Measurements from ENCODE around the gene HRNR. TPM values are rescaled to one million over a fixed set of nuclear protein-coding genes. Genes with fewer than 3 reads are reported as not detected.
"Not testable (repeated sequence)": the region's sequence is repeated elsewhere in the genome, so short reads cannot be mapped to it uniquely, and the experiment has no call there.

The HRNR gene
- polyA plus RNA-seq, 6 donors from 2014 or later, result not detected

GRCh38 chr1:152215604-152216003, 8.4 kb downstream of the HRNR start:
- not testable (repeated sequence) for H3K4me1 Mint-ChIP-seq; H3K36me3 Mint-ChIP-seq; DNase-seq; H3K27ac Mint-ChIP-seq; H3K4me3 Mint-ChIP-seq; H3K9me3 Mint-ChIP-seq; ATAC-seq (ENCODE audit: low read depth in 2 of 2)
- peaks cover 5 to 10% (median 7%) of the 10 kb centered on the region in 3 donors for H3K27me3 Mint-ChIP-seq

- H3K36me3 Mint-ChIP-seq; H3K4me3 Mint-ChIP-seq; ATAC-seq (ENCODE audit: low read depth in 2 of 2); H3K4me1 Mint-ChIP-seq; H3K27me3 Mint-ChIP-seq; DNase-seq; H3K27ac Mint-ChIP-seq; H3K9me3 Mint-ChIP-seq: not testable (repeated sequence)
Measured at GRCh38 chr1:152214911-152215310, 9.1 kb downstream of the HRNR start.

GRCh38 chr1:152198982-152199381, 25.0 kb downstream of the HRNR start:
- no peak for DNase-seq
- Mint-ChIP-seq H3K4me3 (no peak overlapping the region), H3K9me3 (peaks cover 0 to 10% (median 5%) of the 10 kb centered on the region in 7 donors), H3K36me3 (peaks cover 0 to 13% of the 10 kb centered on the region in 2 donors), H3K27me3 (peaks cover 12 to 18% (median 17%) of the 10 kb centered on the region in 3 donors), H3K27ac (no peak overlapping the region), H3K4me1 (no peaks in the 10 kb centered on the region)
- no peak for ATAC-seq (ENCODE audit: low read depth in 2 of 2)

GRCh38 chr1:152197361-152197941, 26.5 kb downstream of the HRNR start:
- Mint-ChIP-seq H3K4me3 (no peak overlapping the region), H3K27ac (no peak overlapping the region), H3K27me3 (peaks cover 12 to 18% (median 17%) of the 10 kb centered on the region in 3 donors), H3K4me1 (no peaks in the 10 kb centered on the region), H3K9me3 (peaks cover 0 to 10% (median 5%) of the 10 kb centered on the region in 7 donors), H3K36me3 (peaks cover 0 to 13% of the 10 kb centered on the region in 2 donors)
- ATAC-seq (ENCODE audit: low read depth in 2 of 2) (no peak), DNase-seq (no peak)

GRCh38 chr1:152191711-152192110, 32.3 kb downstream of the HRNR start:
- Mint-ChIP-seq H3K36me3 (no peaks in the 10 kb centered on the region), H3K4me3 (no peak overlapping the region), H3K9me3 (no peaks in the 10 kb centered on the region), H3K27me3 (peaks cover 0 to 10% (median 0%) of the 10 kb centered on the region in 3 donors), H3K27ac (no peak overlapping the region), H3K4me1 (peaks cover 4 to 9% (median 6%) of the 10 kb centered on the region in 3 donors)
- ATAC-seq (ENCODE audit: low read depth in 2 of 2), result no peak
- no peak for DNase-seq

GRCh38 chr1:152191260-152191659, 32.7 kb downstream of the HRNR start:
- Mint-ChIP-seq H3K36me3 (no peaks in the 10 kb centered on the region), H3K27me3 (peaks cover 0 to 14% (median 0%) of the 10 kb centered on the region in 3 donors), H3K27ac (no peak overlapping the region), H3K4me3 (no peak overlapping the region), H3K4me1 (peaks cover 4 to 9% (median 6%) of the 10 kb centered on the region in 3 donors), H3K9me3 (no peaks in the 10 kb centered on the region)
- no peak for ATAC-seq (ENCODE audit: low read depth in 2 of 2)
- no peak for DNase-seq

- Mint-ChIP-seq H3K4me3 (no peak overlapping the region), H3K4me1 (peaks cover 4 to 9% (median 6%) of the 10 kb centered on the region in 3 donors)
- ATAC-seq (ENCODE audit: low read depth in 2 of 2), result no peak
Measured at GRCh38 chr1:152190589-152190988, 33.4 kb downstream of the HRNR start.

GRCh38 chr1:152189657-152190442, 34.1 kb downstream of the HRNR start:
- peak overlapping the region in 3 of 6 donors; percentile 35 to 61 (median 59) for H3K27ac Mint-ChIP-seq
- H3K4me1 Mint-ChIP-seq, result peaks cover 4 to 9% (median 6%) of the 10 kb centered on the region in 3 donors
- peak overlapping the region; percentile 77 to 94 (median 84) for H3K4me3 Mint-ChIP-seq
- ATAC-seq (ENCODE audit: low read depth in 2 of 2), result peak; percentile 60 to 63
- H3K9me3 Mint-ChIP-seq, result no peaks in the 10 kb centered on the region
- peaks cover 5 to 22% (median 6%) of the 10 kb centered on the region in 3 donors for H3K27me3 Mint-ChIP-seq
- peak; percentile 41 for DNase-seq
- no peaks in the 10 kb centered on the region for H3K36me3 Mint-ChIP-seq

More at GRCh38 chr1:152190589-152190988, 33.4 kb downstream of the HRNR start:
- Mint-ChIP-seq H3K9me3 (no peaks in the 10 kb centered on the region), H3K27ac (no peak overlapping the region), H3K36me3 (no peaks in the 10 kb centered on the region), H3K27me3 (peaks cover 0 to 15% (median 2%) of the 10 kb centered on the region in 3 donors)
- DNase-seq, result no peak

- no peaks in the 10 kb centered on the region for H3K9me3 Mint-ChIP-seq
- peak overlapping the region in 1 of 6 donors; percentile 63 for H3K27ac Mint-ChIP-seq
- H3K4me1 Mint-ChIP-seq, result peaks cover 4 to 9% (median 6%) of the 10 kb centered on the region in 3 donors
- H3K27me3 Mint-ChIP-seq, result peaks cover 10 to 30% (median 15%) of the 10 kb centered on the region in 3 donors
- H3K36me3 Mint-ChIP-seq, result no peaks in the 10 kb centered on the region
- DNase-seq, result peak; percentile 55
- peak overlapping the region; percentile 77 to 94 (median 84) for H3K4me3 Mint-ChIP-seq
- ATAC-seq (ENCODE audit: low read depth in 2 of 2), result peak; percentile 60 to 70
Measured at GRCh38 chr1:152188673-152189591, 35.1 kb downstream of the HRNR start.

GRCh38 chr1:152186556-152187285, 37.3 kb downstream of the HRNR start:
- Mint-ChIP-seq H3K4me3 (no peak overlapping the region), H3K36me3 (no peaks in the 10 kb centered on the region), H3K27me3 (peaks cover 16 to 37% (median 20%) of the 10 kb centered on the region in 3 donors), H3K27ac (no peak overlapping the region), H3K4me1 (peaks cover 4 to 9% (median 6%) of the 10 kb centered on the region in 3 donors), H3K9me3 (no peaks in the 10 kb centered on the region)
- DNase-seq, result no peak
- no peak for ATAC-seq (ENCODE audit: low read depth in 2 of 2)

- peaks cover 4 to 9% (median 6%) of the 10 kb centered on the region in 3 donors for H3K4me1 Mint-ChIP-seq
- peaks cover 16 to 31% (median 20%) of the 10 kb centered on the region in 3 donors for H3K27me3 Mint-ChIP-seq
- no peaks in the 10 kb centered on the region for H3K9me3 Mint-ChIP-seq
- no peak overlapping the region for H3K4me3 Mint-ChIP-seq
- DNase-seq, result peak; percentile 12
- ATAC-seq (ENCODE audit: low read depth in 2 of 2), result peak in 1 of 2 donors; percentile 57
- H3K36me3 Mint-ChIP-seq, result no peaks in the 10 kb centered on the region
- no peak overlapping the region for H3K27ac Mint-ChIP-seq
Measured at GRCh38 chr1:152185544-152186391, 38.2 kb downstream of the HRNR start.

- DNase-seq (no peak), ATAC-seq (ENCODE audit: low read depth in 2 of 2) (no peak)
Measured at GRCh38 chr1:152182944-152183361, 41.0 kb downstream of the HRNR start.

More at GRCh38 chr1:152182944-152183361, 41.0 kb downstream of the HRNR start:
- peaks cover 25 to 36% (median 28%) of the 10 kb centered on the region in 3 donors for H3K27me3 Mint-ChIP-seq
- H3K4me1 Mint-ChIP-seq, result no peaks in the 10 kb centered on the region
- H3K36me3 Mint-ChIP-seq, result no peaks in the 10 kb centered on the region
- no peak overlapping the region for H3K4me3 Mint-ChIP-seq
- no peak overlapping the region for H3K27ac Mint-ChIP-seq
- H3K9me3 Mint-ChIP-seq, result no peaks in the 10 kb centered on the region

Measured in naive B cell (primary cell).